HS-27A (cell line): Measurements from ENCODE around the gene DOCK4.

Experiments used
- DNase-seq: peaks from one replicate; pipeline ENCODE4 v3.0.0-alpha.2; 2012; ENCODE audit warnings: low read depth, missing footprints

DOCK4 gene

GRCh38 chr7:112053737-112054069 is 152.5 kb downstream of the DOCK4 start:
- no peak for DNase-seq

GRCh38 chr7:112052993-112053736 is 153.0 kb downstream of the DOCK4 start:
- DNase-seq: no peak

- no peak for DNase-seq
Observed at GRCh38 chr7:112052498-112052897, 153.7 kb downstream of the DOCK4 start.

- no peak for DNase-seq
Observed at GRCh38 chr7:112050250-112050881, 155.8 kb downstream of the DOCK4 start.

GRCh38 chr7:112049555-112050249 is 156.5 kb downstream of the DOCK4 start:
- DNase-seq: no peak

- DNase-seq: no peak
Observed at GRCh38 chr7:112047421-112047820, 158.8 kb downstream of the DOCK4 start.

- DNase-seq: no peak
Observed at GRCh38 chr7:112045222-112045621, 161.0 kb downstream of the DOCK4 start.

GRCh38 chr7:112042631-112043030 is 163.6 kb downstream of the DOCK4 start:
- DNase-seq: no peak

GRCh38 chr7:112038353-112038752 is 167.8 kb downstream of the DOCK4 start:
- DNase-seq: no peak

GRCh38 chr7:112036071-112036470 is 170.1 kb downstream of the DOCK4 start:
- no peak for DNase-seq

GRCh38 chr7:112031689-112032088 is 174.5 kb downstream of the DOCK4 start:
- no peak for DNase-seq

- no peak for DNase-seq
Observed at GRCh38 chr7:112025556-112025955, 180.6 kb downstream of the DOCK4 start.

GRCh38 chr7:112023786-112024185 is 182.4 kb downstream of the DOCK4 start:
- DNase-seq: no peak

GRCh38 chr7:112023282-112023681 is 182.9 kb downstream of the DOCK4 start:
- DNase-seq: no peak

- no peak for DNase-seq
Observed at GRCh38 chr7:112022128-112022527, 184.1 kb downstream of the DOCK4 start.

GRCh38 chr7:112021379-112022044 is 184.7 kb downstream of the DOCK4 start:
- no peak for DNase-seq

- DNase-seq: no peak
Observed at GRCh38 chr7:112020800-112021199, 185.4 kb downstream of the DOCK4 start.

GRCh38 chr7:112019932-112020331 is 186.3 kb downstream of the DOCK4 start:
- DNase-seq: no peak

- DNase-seq: no peak
Observed at GRCh38 chr7:112018305-112019030, 187.7 kb downstream of the DOCK4 start.

GRCh38 chr7:112015146-112015545 is 191.1 kb downstream of the DOCK4 start:
- no peak for DNase-seq

GRCh38 chr7:112014347-112014746 is 191.9 kb downstream of the DOCK4 start:
- DNase-seq: no peak

GRCh38 chr7:112013274-112013673 is 192.9 kb downstream of the DOCK4 start:
- DNase-seq: no peak
